Measurements from ENCODE around the gene FGFR1OP2.
A peak's percentile ranks its signal among the peaks of the same experiment; 100 is the strongest.
"Not testable (repeated sequence)": the region's sequence is repeated elsewhere in the genome, so short reads cannot be mapped to it uniquely, and the experiment has no call there.

The FGFR1OP2 gene

GRCh38 chr12:26937863-26938700 is at the start of gene FGFR1OP2, which contains the start of gene INTS13:
Gene FGFR1OP2 (plus strand): TSS chr12:26938470. CDS start chr12:26954159, 15,689 bp downstream.
Gene INTS13 (minus strand): TSS chr12:26937981. CDS start chr12:26936803, 1,178 bp downstream.
- DNase-seq (ENCODE audit: low read depth in 2 of 3, low spot score in 1 of 3), result peak; percentile 95 to 99 (median 97)

- DNase-seq (ENCODE audit: low read depth in 2 of 3, low spot score in 1 of 3), result no peak
Measured at GRCh38 chr12:26890784-26891183, 47.5 kb upstream of the FGFR1OP2 start.

- no peak for DNase-seq (ENCODE audit: low read depth in 2 of 3, low spot score in 1 of 3)
Measured at GRCh38 chr12:26891704-26892103, 46.6 kb upstream of the FGFR1OP2 start.

GRCh38 chr12:26895672-26896071 is 42.6 kb upstream of the FGFR1OP2 start:
- DNase-seq (ENCODE audit: low read depth in 2 of 3, low spot score in 1 of 3), result no peak

- DNase-seq (ENCODE audit: low read depth in 2 of 3, low spot score in 1 of 3), result no peak
Measured at GRCh38 chr12:26896913-26897312, 41.4 kb upstream of the FGFR1OP2 start.

- not testable (repeated sequence) for DNase-seq (ENCODE audit: low read depth in 2 of 3, low spot score in 1 of 3)
Measured at GRCh38 chr12:26903396-26903795, 34.9 kb upstream of the FGFR1OP2 start.

- no peak for DNase-seq (ENCODE audit: low read depth in 2 of 3, low spot score in 1 of 3)
Measured at GRCh38 chr12:26906024-26906423, 32.2 kb upstream of the FGFR1OP2 start.

- DNase-seq (ENCODE audit: low read depth in 2 of 3, low spot score in 1 of 3), result no peak
Measured at GRCh38 chr12:26906704-26907103, 31.6 kb upstream of the FGFR1OP2 start.

GRCh38 chr12:26918321-26919215 is 19.7 kb upstream of the FGFR1OP2 start:
- DNase-seq (ENCODE audit: low read depth in 2 of 3, low spot score in 1 of 3), result no peak

GRCh38 chr12:26919216-26919555 is 19.1 kb upstream of the FGFR1OP2 start:
- no peak for DNase-seq (ENCODE audit: low read depth in 2 of 3, low spot score in 1 of 3)

- DNase-seq (ENCODE audit: low read depth in 2 of 3, low spot score in 1 of 3), result no peak
Measured at GRCh38 chr12:26921886-26922285, 16.4 kb upstream of the FGFR1OP2 start.

GRCh38 chr12:26928661-26929060 is 9.6 kb upstream of the FGFR1OP2 start:
- no peak for DNase-seq (ENCODE audit: low read depth in 2 of 3, low spot score in 1 of 3)

GRCh38 chr12:26929590-26929989 is 8.7 kb upstream of the FGFR1OP2 start:
- DNase-seq (ENCODE audit: low read depth in 2 of 3, low spot score in 1 of 3), result no peak

GRCh38 chr12:26935636-26936378 is 2.5 kb upstream of the FGFR1OP2 start:
- DNase-seq (ENCODE audit: low read depth in 2 of 3, low spot score in 1 of 3), result no peak

- no peak for DNase-seq (ENCODE audit: low read depth in 2 of 3, low spot score in 1 of 3)
Measured at GRCh38 chr12:26936559-26937442, 1.5 kb upstream of the FGFR1OP2 start.

- DNase-seq (ENCODE audit: low read depth in 2 of 3, low spot score in 1 of 3), result no peak
Measured at GRCh38 chr12:26937443-26937862, 817 bp upstream of the FGFR1OP2 start.

- DNase-seq (ENCODE audit: low read depth in 2 of 3, low spot score in 1 of 3), result no peak
Measured at GRCh38 chr12:26938701-26939062, 412 bp downstream of the FGFR1OP2 start.

- DNase-seq (ENCODE audit: low read depth in 2 of 3, low spot score in 1 of 3), result no peak
Measured at GRCh38 chr12:26939192-26939832, 1.0 kb downstream of the FGFR1OP2 start.

- no peak for DNase-seq (ENCODE audit: low read depth in 2 of 3, low spot score in 1 of 3)
Measured at GRCh38 chr12:26939953-26940352, 1.7 kb downstream of the FGFR1OP2 start.
